ENCODE results near the gene SPATS2.
"Not testable (repeated sequence)": the region's sequence is repeated elsewhere in the genome, so short reads cannot be mapped to it uniquely, and the experiment has no call there.

The SPATS2 gene

DNA sequence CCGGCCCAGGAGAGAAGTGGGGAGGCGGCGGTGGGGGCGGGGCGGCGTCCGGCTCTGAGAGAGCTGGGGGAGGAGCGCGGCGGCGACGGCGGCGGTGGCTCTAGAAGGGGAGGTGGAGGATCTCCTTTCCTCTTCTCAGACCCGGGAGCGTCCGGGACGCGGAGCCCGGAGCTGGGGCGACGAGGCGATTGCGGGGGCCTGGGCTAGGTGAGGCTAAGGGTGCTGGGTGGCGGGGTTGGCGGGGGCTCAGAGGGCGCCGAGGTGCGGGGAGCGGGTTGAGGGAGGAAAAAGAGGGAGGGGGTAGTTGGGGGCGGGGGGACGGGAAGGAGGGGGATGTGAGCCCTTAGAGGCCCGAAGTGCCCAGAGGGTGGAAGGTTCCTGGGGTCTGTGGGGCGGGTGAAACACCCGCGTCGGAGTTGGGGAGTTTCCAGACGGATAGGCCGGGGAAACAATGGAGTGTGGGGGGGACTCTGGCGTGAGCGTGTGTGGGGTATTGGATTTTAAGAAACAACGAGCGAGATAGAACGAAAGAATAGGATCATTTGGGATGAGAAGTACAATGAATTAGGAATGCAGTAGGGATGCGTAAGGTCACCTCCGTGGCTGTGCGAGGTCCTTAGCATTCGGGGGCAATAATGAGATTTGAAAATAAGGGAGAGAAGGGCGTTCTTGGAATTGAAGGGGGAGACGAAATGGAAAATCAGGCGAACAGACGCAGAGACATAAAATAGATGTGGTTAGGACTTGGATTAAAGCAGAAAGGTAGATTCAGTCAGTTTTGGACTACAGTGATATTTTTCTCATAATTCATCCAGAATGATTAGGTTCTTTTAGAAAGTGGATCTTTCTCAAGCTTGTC lies at the start of gene SPATS2:
Gene SPATS2 (plus strand): TSS at position 82 of the 859 bp plus-strand sequence. CDS start 93,551 bp downstream, outside the sequence.
- H3K4me3 ChIP-seq (ENCODE audit: low read depth, low read length) = peak within 1 kb of the TSS; percentile 93
- H3K36me3 ChIP-seq (ENCODE audit: control insufficient read depth, insufficient read depth, low read length) = no peaks in the 10 kb centered on the region
- peak within 1 kb of the TSS; percentile 97 for H3K9ac ChIP-seq (ENCODE audit: low read depth, low read length)
- peak within 1 kb of the TSS; percentile 99 for H3K27ac ChIP-seq (ENCODE audit: low read depth, low read length)
- H3K9me3 ChIP-seq (ENCODE audit: control insufficient read depth, insufficient read depth, low read length) = no peaks in the 10 kb centered on the region
- peaks cover 11% of the 10 kb centered on the region; the same call in 1 of the 2 replicates for H3K27me3 ChIP-seq (ENCODE audit: control insufficient read depth, insufficient read depth, low read length)
- H3K4me1 ChIP-seq (ENCODE audit: control insufficient read depth, insufficient read depth, low read length) = peaks cover 14% of the 10 kb centered on the region; the same call in 1 of the 2 replicates

GRCh38 chr12:49320411-49321103 lies 46.7 kb upstream of the SPATS2 start:
- H3K9ac ChIP-seq (ENCODE audit: low read depth, low read length); H3K36me3 ChIP-seq (ENCODE audit: control insufficient read depth, insufficient read depth, low read length); H3K9me3 ChIP-seq (ENCODE audit: control insufficient read depth, insufficient read depth, low read length); H3K27me3 ChIP-seq (ENCODE audit: control insufficient read depth, insufficient read depth, low read length); H3K27ac ChIP-seq (ENCODE audit: low read depth, low read length); H3K4me3 ChIP-seq (ENCODE audit: low read depth, low read length): not testable (repeated sequence)
- peaks cover 11% of the 10 kb centered on the region; the same call in 1 of the 2 replicates for H3K4me1 ChIP-seq (ENCODE audit: control insufficient read depth, insufficient read depth, low read length)

- Histone ChIP-seq H3K27me3 (ENCODE audit: control insufficient read depth, insufficient read depth, low read length) (no peaks in the 10 kb centered on the region), H3K4me3 (ENCODE audit: low read depth, low read length) (peak overlapping the region; percentile 91), H3K4me1 (ENCODE audit: control insufficient read depth, insufficient read depth, low read length) (peaks cover 11% of the 10 kb centered on the region; the same call in 1 of the 2 replicates)
Measured at GRCh38 chr12:49322367-49322707, 44.9 kb upstream of the SPATS2 start.

DNA sequence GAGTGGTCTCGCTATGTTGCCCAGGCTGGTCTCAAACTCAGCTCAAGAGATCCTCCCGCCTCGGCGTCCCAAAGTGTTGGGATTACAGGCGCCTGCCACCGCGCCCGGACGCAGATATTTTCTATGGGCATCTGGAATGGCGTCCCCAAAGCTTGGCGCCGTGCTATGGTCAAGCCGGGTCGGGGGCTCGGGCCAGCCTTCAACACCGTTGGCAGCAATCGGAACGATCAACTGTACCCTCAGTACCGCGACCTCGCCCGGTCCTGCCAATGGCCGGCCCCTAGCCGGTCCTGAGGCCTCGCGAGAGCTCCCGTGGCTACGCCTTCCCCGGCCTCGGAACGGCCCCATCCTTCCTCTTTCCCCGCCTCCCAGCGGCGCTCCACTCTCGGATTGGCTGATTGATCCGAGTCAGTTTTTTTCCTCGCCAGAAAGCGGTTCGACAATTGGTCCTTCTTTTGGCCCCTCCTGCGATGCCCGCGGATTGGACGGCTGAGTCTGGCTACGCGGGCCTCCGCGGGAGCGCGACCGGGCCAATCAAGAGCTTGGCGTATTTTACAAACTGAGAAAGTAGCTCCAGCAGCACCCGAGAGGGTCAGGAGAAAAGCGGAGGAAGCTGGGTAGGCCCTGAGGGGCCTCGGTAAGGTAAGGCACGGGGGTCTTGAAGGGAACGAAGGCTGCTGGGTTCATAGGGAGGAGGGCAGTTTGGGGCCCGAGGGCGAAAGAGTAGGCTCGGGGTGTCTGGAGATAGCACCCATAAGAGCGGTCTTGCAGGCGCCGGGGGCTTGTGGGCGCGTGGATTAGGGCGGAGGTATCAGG lies 44.3 kb upstream of the SPATS2 start, which contains the start of gene TROAP:
Gene TROAP (plus strand): TSS at position 548 of the 816 bp plus-strand sequence. CDS start 354 bp downstream, outside the sequence.
- Histone ChIP-seq H3K27me3 (ENCODE audit: control insufficient read depth, insufficient read depth, low read length) (no peaks in the 10 kb centered on the region), H3K4me1 (ENCODE audit: control insufficient read depth, insufficient read depth, low read length) (peaks cover 11% of the 10 kb centered on the region; the same call in 1 of the 2 replicates), H3K9ac (ENCODE audit: low read depth, low read length) (peak within 1 kb of the TSS; percentile 74), H3K4me3 (ENCODE audit: low read depth, low read length) (peak within 1 kb of the TSS; percentile 91), H3K27ac (ENCODE audit: low read depth, low read length) (peak within 1 kb of the TSS; percentile 78), H3K9me3 (ENCODE audit: control insufficient read depth, insufficient read depth, low read length) (no peaks in the 10 kb centered on the region), H3K36me3 (ENCODE audit: control insufficient read depth, insufficient read depth, low read length) (peaks cover 31% of the 10 kb centered on the region)

More at GRCh38 chr12:49322367-49322707, 44.9 kb upstream of the SPATS2 start:
- Histone ChIP-seq H3K27ac (ENCODE audit: low read depth, low read length) (peak overlapping the region; percentile 78), H3K36me3 (ENCODE audit: control insufficient read depth, insufficient read depth, low read length) (peaks cover 25% of the 10 kb centered on the region), H3K9me3 (ENCODE audit: control insufficient read depth, insufficient read depth, low read length) (no peaks in the 10 kb centered on the region), H3K9ac (ENCODE audit: low read depth, low read length) (peak overlapping the region; percentile 69)

- Histone ChIP-seq H3K4me3 (ENCODE audit: low read depth, low read length) (peak overlapping the region; percentile 91), H3K9ac (ENCODE audit: low read depth, low read length) (peak overlapping the region; percentile 74)
Measured at GRCh38 chr12:49323524-49324097, 43.7 kb upstream of the SPATS2 start.

GRCh38 chr12:49325606-49326005 lies 41.7 kb upstream of the SPATS2 start:
- Histone ChIP-seq H3K27me3 (ENCODE audit: control insufficient read depth, insufficient read depth, low read length) (no peaks in the 10 kb centered on the region), H3K4me1 (ENCODE audit: control insufficient read depth, insufficient read depth, low read length) (peaks cover 11% of the 10 kb centered on the region; the same call in 1 of the 2 replicates), H3K27ac (ENCODE audit: low read depth, low read length) (no peak overlapping the region), H3K9ac (ENCODE audit: low read depth, low read length) (no peak overlapping the region), H3K36me3 (ENCODE audit: control insufficient read depth, insufficient read depth, low read length) (peaks cover 50% of the 10 kb centered on the region), H3K4me3 (ENCODE audit: low read depth, low read length) (no peak overlapping the region), H3K9me3 (ENCODE audit: control insufficient read depth, insufficient read depth, low read length) (no peaks in the 10 kb centered on the region)

More at GRCh38 chr12:49323524-49324097, 43.7 kb upstream of the SPATS2 start:
- Histone ChIP-seq H3K4me1 (ENCODE audit: control insufficient read depth, insufficient read depth, low read length) (peaks cover 11% of the 10 kb centered on the region; the same call in 1 of the 2 replicates), H3K27me3 (ENCODE audit: control insufficient read depth, insufficient read depth, low read length) (no peaks in the 10 kb centered on the region), H3K9me3 (ENCODE audit: control insufficient read depth, insufficient read depth, low read length) (no peaks in the 10 kb centered on the region), H3K27ac (ENCODE audit: low read depth, low read length) (peak overlapping the region; percentile 78), H3K36me3 (ENCODE audit: control insufficient read depth, insufficient read depth, low read length) (peaks cover 31% of the 10 kb centered on the region)

- peaks cover 5% of the 10 kb centered on the region; the same call in 1 of the 2 replicates for H3K4me1 ChIP-seq (ENCODE audit: control insufficient read depth, insufficient read depth, low read length)
- no peak overlapping the region for H3K27ac ChIP-seq (ENCODE audit: low read depth, low read length)
- peaks cover 59% of the 10 kb centered on the region for H3K36me3 ChIP-seq (ENCODE audit: control insufficient read depth, insufficient read depth, low read length)
- H3K27me3 ChIP-seq (ENCODE audit: control insufficient read depth, insufficient read depth, low read length) = peaks cover 7% of the 10 kb centered on the region
- H3K9ac ChIP-seq (ENCODE audit: low read depth, low read length) = no peak overlapping the region
- no peaks in the 10 kb centered on the region for H3K9me3 ChIP-seq (ENCODE audit: control insufficient read depth, insufficient read depth, low read length)
- H3K4me3 ChIP-seq (ENCODE audit: low read depth, low read length) = no peak overlapping the region
Measured at GRCh38 chr12:49327368-49327767, 39.9 kb upstream of the SPATS2 start.

DNA sequence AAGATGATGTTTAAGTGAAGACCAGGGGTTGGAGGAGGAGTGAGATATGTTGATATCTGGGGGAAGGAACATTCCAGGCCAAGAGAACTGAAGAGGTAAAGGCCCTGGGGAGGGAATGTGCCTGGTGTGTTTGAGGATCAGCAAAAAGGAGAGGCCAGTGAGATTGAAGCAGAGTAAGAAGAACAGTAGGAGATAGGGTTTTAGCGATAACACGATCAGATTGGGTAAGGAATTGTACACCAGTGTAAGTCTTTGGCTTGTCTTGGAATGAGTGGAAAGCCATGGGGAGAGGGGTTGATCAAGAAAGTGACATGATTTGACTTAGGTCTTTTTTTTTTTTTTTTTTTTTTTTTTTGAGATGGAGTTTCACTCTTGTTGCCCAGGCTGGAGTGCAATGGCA lies 39.4 kb upstream of the SPATS2 start:
- Histone ChIP-seq H3K27ac (ENCODE audit: low read depth, low read length) (no peak overlapping the region), H3K9ac (ENCODE audit: low read depth, low read length) (no peak overlapping the region), H3K36me3 (ENCODE audit: control insufficient read depth, insufficient read depth, low read length) (peaks cover 59% of the 10 kb centered on the region), H3K9me3 (ENCODE audit: control insufficient read depth, insufficient read depth, low read length) (no peaks in the 10 kb centered on the region), H3K4me3 (ENCODE audit: low read depth, low read length) (no peak overlapping the region), H3K4me1 (ENCODE audit: control insufficient read depth, insufficient read depth, low read length) (peaks cover 8% of the 10 kb centered on the region; the same call in 1 of the 2 replicates), H3K27me3 (ENCODE audit: control insufficient read depth, insufficient read depth, low read length) (peaks cover 12% of the 10 kb centered on the region)

- Histone ChIP-seq H3K27ac (ENCODE audit: low read depth, low read length) (no peak overlapping the region), H3K27me3 (ENCODE audit: control insufficient read depth, insufficient read depth, low read length) (peaks cover 22% of the 10 kb centered on the region), H3K4me3 (ENCODE audit: low read depth, low read length) (no peak overlapping the region), H3K36me3 (ENCODE audit: control insufficient read depth, insufficient read depth, low read length) (peaks cover 59% of the 10 kb centered on the region), H3K9ac (ENCODE audit: low read depth, low read length) (no peak overlapping the region), H3K4me1 (ENCODE audit: control insufficient read depth, insufficient read depth, low read length) (peaks cover 6% of the 10 kb centered on the region; the same call in 1 of the 2 replicates), H3K9me3 (ENCODE audit: control insufficient read depth, insufficient read depth, low read length) (no peaks in the 10 kb centered on the region)
Measured at GRCh38 chr12:49328816-49329215, 38.4 kb upstream of the SPATS2 start.

DNA sequence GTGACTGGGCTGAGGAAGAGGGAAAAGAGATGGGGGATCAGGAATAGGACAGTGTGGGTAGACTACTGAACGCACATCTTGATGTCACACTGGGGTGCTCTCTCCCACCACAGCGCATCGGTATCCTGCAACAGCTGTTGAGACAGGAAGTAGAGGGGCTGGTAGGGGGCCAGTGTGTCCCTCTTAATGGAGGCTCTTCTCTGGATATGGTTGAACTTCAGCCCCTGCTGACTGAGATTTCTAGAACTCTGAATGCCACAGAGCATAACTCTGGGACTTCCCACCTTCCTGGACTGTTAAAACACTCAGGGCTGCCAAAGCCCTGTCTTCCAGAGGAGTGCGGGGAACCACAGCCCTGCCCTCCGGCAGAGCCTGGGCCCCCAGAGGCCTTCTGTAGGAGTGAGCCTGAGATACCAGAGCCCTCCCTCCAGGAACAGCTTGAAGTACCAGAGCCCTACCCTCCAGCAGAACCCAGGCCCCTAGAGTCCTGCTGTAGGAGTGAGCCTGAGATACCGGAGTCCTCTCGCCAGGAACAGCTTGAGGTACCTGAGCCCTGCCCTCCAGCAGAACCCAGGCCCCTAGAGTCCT lies 37.1 kb upstream of the SPATS2 start:
- H3K27me3 ChIP-seq (ENCODE audit: control insufficient read depth, insufficient read depth, low read length) = peaks cover 35% of the 10 kb centered on the region
- peaks cover 56% of the 10 kb centered on the region for H3K36me3 ChIP-seq (ENCODE audit: control insufficient read depth, insufficient read depth, low read length)
- no peak overlapping the region for H3K4me3 ChIP-seq (ENCODE audit: low read depth, low read length)
- H3K9me3 ChIP-seq (ENCODE audit: control insufficient read depth, insufficient read depth, low read length) = no peaks in the 10 kb centered on the region
- H3K9ac ChIP-seq (ENCODE audit: low read depth, low read length) = no peak overlapping the region
- peaks cover 4% of the 10 kb centered on the region; the same call in 1 of the 2 replicates for H3K4me1 ChIP-seq (ENCODE audit: control insufficient read depth, insufficient read depth, low read length)
- no peak overlapping the region for H3K27ac ChIP-seq (ENCODE audit: low read depth, low read length)
